HG03520 (cell line): ENCODE results near the gene HIBADH.
"Not testable (repeated sequence)": the region's sequence is repeated elsewhere in the genome, so short reads cannot be mapped to it uniquely, and the experiment has no call there.

Source experiments
- ATAC-seq: cut with Tn5 transposase; IDR thresholded peaks from one replicate; pipeline ENCODE4 v1.9.1; 2021; ENCODE audit warnings: mild to moderate bottlenecking, moderate library complexity; ENCODE audit not compliant: unreplicated experiment

HIBADH gene

DNA sequence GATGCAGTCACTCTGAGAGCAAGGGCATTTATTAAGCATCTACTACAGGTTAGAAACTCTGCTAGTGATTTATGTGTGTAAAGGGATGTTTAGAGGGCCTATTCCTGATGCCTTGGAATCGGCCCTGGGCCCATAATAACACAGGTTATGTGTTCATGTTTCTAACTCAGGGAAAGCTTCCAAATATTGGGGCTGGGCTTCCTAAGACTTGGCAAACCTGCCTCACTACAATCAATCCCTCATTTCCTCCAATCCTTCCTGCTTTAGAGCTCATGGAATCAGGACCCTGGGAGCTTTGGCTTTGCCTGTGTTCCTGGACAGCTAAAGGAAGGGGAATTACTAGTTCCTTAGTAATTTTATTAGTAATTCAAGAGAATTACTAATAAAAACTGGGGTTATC is 148.8 kb downstream of the HIBADH start:
- no peak for ATAC-seq

DNA sequence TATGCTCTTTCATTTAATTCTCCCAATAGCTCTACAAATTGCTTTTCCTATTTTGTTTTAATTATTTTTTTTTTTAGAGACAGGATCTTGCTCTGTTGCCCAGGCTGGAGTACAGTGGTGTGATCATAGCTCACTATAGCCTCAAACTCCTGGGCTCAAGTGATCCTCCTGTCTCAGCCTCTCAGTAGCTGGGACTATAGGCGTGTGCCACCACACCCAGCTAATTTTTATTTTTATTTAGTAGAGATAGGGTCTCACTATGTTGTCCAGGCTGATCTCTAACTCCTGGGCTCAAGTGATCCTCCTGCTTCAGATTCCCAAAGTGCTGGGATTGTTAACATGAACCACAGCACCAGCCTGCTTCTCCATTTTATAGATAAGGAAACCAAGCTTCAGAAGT is 151.3 kb downstream of the HIBADH start:
- not testable (repeated sequence) for ATAC-seq

- no peak for ATAC-seq
Measured at GRCh38 chr7:27510541-27510940, 152.1 kb downstream of the HIBADH start.

- ATAC-seq: not testable (repeated sequence)
Measured at GRCh38 chr7:27501879-27502278, 160.8 kb downstream of the HIBADH start.

- no peak for ATAC-seq
Measured at GRCh38 chr7:27501001-27501400, 161.7 kb downstream of the HIBADH start.

DNA sequence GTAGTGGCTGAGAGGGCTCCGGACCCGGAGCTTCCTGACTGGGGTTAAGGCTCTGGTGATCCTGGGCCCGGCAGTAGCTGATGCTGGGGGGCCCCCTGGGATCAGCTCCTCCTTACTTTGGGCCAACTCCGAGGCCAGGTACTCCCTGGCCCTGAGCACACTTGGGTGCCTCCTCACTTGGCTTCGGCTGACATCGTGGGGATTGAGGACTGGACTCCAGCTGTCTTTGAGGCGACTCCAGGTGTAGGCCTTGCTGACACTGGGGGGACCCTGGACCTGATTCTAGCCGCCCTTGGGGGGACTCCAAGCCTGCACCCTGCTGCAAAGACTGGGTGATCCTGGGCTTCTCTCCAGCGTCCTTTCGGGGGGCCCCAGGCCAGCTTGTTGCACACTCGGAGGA is 170.5 kb downstream of the HIBADH start:
- no peak for ATAC-seq

GRCh38 chr7:27491534-27491933 is 171.1 kb downstream of the HIBADH start:
- no peak for ATAC-seq

- ATAC-seq: no peak
Measured at GRCh38 chr7:27487509-27487908, 175.2 kb downstream of the HIBADH start.

DNA sequence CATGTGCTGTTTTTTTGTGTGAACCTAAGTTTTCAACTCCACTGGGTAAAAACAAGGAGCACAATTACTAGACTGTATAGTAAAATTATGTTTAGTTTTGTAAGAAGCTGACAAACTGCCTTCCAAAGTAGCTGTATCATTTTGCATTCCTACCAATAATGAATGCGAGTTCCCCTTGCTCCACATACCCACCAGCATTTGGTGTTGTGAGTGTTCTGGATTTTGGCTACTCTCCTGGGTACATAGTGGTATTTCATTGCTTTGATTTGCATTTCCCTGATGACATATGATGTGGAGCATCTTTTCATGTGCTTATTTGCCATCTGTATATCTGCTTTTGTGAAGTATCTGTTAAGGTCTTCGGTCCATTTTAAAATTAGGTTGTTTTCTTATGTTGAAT is 178.2 kb downstream of the HIBADH start:
- ATAC-seq: no peak

DNA sequence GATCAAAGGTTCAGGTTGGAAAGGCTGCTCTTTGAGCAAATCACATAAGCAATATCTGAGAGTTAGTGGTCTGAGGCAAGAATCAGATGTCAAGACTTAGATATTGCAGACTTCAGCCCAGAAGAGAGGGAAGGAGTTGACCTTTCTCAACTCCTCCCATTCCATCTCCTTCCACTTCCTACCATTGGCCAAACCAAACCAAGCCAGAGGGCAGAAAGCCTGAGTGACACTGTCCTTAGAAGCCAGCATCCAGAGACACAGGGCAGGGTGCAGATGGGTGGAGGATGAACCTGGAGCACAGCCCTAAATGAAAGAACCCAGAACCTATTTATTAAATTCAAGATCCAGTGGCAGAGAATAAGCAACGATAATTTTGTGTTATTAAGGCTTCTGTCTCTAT is 180.5 kb downstream of the HIBADH start:
- no peak for ATAC-seq

DNA sequence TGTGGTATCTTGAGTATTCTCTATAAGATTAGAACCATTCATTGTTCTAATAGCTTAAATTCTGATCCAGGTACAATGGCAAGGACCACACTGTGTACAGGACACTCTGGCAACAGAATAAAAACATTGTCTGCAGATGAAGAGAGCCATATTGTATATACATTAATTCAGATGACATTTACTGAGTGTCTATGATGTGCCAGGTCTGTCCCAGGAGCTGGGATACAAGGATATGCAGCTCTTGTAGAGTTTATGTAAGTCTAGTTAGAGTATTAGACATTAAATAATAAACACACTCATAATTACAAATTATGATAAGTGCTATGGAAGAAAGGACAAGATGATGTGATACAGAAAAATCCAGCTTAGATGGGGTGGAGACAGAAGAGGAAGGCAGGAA is 184.1 kb downstream of the HIBADH start:
- ATAC-seq: no peak

- ATAC-seq: no peak
Measured at GRCh38 chr7:27478084-27478483, 184.6 kb downstream of the HIBADH start.

DNA sequence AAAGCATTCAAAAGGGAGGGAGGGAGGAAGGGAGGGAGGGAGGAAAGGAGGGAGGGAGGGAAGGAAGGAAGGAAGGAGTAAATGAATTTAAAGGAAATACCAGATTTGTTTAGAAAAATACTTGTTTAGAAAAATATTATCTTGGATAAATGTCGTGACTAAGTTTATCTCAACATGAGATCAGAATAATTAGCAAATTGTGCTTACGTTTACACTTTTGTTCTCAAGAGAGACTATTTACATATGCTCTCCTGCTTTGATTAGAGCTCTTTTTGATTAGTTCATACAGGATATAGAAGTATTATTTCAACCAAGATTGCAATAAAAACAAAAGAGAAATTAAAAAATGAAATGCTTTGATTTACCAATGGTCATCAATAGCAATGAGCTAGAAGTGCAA is 186.2 kb downstream of the HIBADH start:
- ATAC-seq: no peak
